Measurements from ENCODE around the gene PSKH1. TPM values are rescaled to one million over a fixed set of nuclear protein-coding genes. Genes with fewer than 3 reads are reported as not detected.

Gene PSKH1
- total RNA-seq, 2 donors from 2014 or later, result 32.1 to 37.4 TPM

DNA sequence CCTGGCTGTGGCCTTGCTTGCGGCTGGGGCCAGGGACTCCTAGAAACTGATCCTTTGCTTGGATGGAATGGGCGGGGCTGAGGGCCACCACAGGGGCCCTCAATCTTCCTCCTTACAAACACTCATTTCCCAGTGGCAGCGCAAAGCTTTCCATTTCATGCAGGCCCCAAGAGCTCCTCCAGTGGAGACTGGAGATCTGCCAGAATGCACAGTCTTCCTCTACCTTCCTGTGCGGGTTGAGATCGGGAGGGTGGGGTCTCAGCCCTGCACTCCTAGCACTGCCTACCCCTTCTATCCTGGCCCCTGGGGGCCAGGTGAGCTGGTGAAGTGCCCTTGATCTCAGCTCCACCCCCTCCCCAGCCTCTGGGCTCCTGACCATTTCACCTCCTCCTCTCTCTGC, 6.7 kb upstream of the PSKH1 start:
- no peaks in the 10 kb centered on the region for H3K27me3 Mint-ChIP-seq (ENCODE audit: insufficient read depth)
- no peaks in the 10 kb centered on the region for H3K27me3 ChIP-seq (ENCODE audit: control insufficient read depth, insufficient read depth, low read length, poor library complexity, severe bottlenecking)
- peaks cover 16% of the 10 kb centered on the region for H3K4me1 Mint-ChIP-seq
- H3K4me1 ChIP-seq (ENCODE audit: control insufficient read depth, insufficient read depth, low read length), result peaks cover 5% of the 10 kb centered on the region
- DNase-seq, result peak; percentile 68
- peaks cover 20% of the 10 kb centered on the region for H3K36me3 Mint-ChIP-seq (ENCODE audit: low read depth)
- H3K27ac Mint-ChIP-seq, result peak overlapping the region; percentile 78
- H3K9me3 ChIP-seq (ENCODE audit: control insufficient read depth, low read length), result no peaks in the 10 kb centered on the region
- no peak overlapping the region for H3K27ac ChIP-seq (ENCODE audit: low read depth, low read length)
- no peaks in the 10 kb centered on the region for H3K9me3 Mint-ChIP-seq
- no peak overlapping the region for H3K4me3 Mint-ChIP-seq
- peaks cover 32% of the 10 kb centered on the region for H3K36me3 ChIP-seq (ENCODE audit: control insufficient read depth, insufficient read depth, low read length)
- H3K4me3 ChIP-seq (ENCODE audit: low read length), result no peak overlapping the region
- 92 to 95% methylated on average over 4 to 5 of the region's 5 CpGs for WGBS, 2 experiments (ENCODE audit: insufficient coverage in 1 of 2, insufficient read length in 1 of 2)
- no peak overlapping the region for H3K9ac ChIP-seq (ENCODE audit: extremely low read depth, low read length, poor library complexity, severe bottlenecking)
- TF ChIP-seq, protein P1, sequence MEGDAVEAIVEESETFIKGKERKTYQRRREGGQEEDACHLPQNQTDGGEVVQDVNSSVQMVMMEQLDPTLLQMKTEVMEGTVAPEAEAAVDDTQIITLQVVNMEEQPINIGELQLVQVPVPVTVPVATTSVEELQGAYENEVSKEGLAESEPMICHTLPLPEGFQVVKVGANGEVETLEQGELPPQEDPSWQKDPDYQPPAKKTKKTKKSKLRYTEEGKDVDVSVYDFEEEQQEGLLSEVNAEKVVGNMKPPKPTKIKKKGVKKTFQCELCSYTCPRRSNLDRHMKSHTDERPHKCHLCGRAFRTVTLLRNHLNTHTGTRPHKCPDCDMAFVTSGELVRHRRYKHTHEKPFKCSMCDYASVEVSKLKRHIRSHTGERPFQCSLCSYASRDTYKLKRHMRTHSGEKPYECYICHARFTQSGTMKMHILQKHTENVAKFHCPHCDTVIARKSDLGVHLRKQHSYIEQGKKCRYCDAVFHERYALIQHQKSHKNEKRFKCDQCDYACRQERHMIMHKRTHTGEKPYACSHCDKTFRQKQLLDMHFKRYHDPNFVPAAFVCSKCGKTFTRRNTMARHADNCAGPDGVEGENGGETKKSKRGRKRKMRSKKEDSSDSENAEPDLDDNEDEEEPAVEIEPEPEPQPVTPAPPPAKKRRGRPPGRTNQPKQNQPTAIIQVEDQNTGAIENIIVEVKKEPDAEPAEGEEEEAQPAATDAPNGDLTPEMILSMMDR (conservative IDR thresholded peaks at IDR 0.05), result peak; percentile 35

DNA sequence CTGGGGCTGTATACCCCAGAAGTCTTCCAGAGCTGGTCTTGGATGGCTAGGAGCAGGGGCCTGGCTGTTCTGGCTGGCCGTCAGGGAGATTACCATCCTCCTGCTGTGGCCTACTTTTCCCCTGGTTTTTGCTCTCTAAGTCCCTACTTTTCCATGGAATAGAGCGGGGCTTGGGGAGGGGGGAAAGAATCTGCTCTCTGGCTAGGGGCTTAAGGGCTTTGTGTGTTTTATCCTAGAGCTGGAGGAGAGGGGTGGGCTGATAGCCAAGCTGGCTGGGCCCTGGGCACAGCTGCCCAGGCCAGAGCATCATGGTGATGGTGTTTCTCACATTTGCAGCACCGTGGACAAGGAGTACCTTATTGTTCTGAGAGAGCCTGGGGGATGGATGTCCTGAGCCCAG, 4.7 kb upstream of the PSKH1 start:
- no peak overlapping the region for H3K4me3 Mint-ChIP-seq
- WGBS, 2 experiments (ENCODE audit: insufficient coverage in 1 of 2, insufficient read length in 1 of 2), result 87% methylated on average over 3 of the region's 3 CpGs; no CpG with 5 or more reads in 1 of the 2 experiments
- peaks cover 5% of the 10 kb centered on the region for H3K36me3 Mint-ChIP-seq (ENCODE audit: low read depth)
- H3K36me3 ChIP-seq (ENCODE audit: control insufficient read depth, insufficient read depth, low read length), result peaks cover 13% of the 10 kb centered on the region
- no peak overlapping the region for H3K27ac ChIP-seq (ENCODE audit: low read depth, low read length)
- H3K9me3 Mint-ChIP-seq, result no peaks in the 10 kb centered on the region
- no peak overlapping the region for H3K9ac ChIP-seq (ENCODE audit: extremely low read depth, low read length, poor library complexity, severe bottlenecking)
- TF ChIP-seq, protein P1 (conservative IDR thresholded peaks at IDR 0.05), result no peak
- H3K4me1 Mint-ChIP-seq, result peaks cover 23% of the 10 kb centered on the region
- peaks cover 5% of the 10 kb centered on the region for H3K4me1 ChIP-seq (ENCODE audit: control insufficient read depth, insufficient read depth, low read length)
- H3K27me3 ChIP-seq (ENCODE audit: control insufficient read depth, insufficient read depth, low read length, poor library complexity, severe bottlenecking), result no peaks in the 10 kb centered on the region
- H3K4me3 ChIP-seq (ENCODE audit: low read length), result no peak overlapping the region
- DNase-seq, result no peak
- H3K9me3 ChIP-seq (ENCODE audit: control insufficient read depth, low read length), result no peaks in the 10 kb centered on the region
- no peak overlapping the region for H3K27ac Mint-ChIP-seq
- H3K27me3 Mint-ChIP-seq (ENCODE audit: insufficient read depth), result no peaks in the 10 kb centered on the region

DNA sequence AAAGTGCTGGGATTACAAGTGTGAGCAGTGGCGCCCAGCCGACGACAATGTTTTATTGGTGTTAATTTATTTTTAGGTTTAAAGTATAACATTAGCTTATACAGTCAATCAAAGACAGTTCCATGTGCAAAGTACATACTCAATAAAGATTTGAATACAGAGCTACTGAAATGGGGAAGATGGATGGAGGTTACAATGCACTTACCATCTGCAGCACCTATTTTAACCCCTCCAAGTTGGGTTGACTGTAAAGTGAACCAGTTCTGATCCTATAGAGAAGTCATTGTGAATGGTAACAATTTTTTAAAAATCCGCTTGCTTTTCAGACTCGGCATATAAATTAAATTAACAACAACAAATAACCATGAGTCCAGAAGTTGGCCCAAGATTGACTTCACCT, 679 bp upstream of the PSKH1 start:
- no peaks in the 10 kb centered on the region for H3K27me3 ChIP-seq (ENCODE audit: control insufficient read depth, insufficient read depth, low read length, poor library complexity, severe bottlenecking)
- peaks cover 19% of the 10 kb centered on the region for H3K4me1 Mint-ChIP-seq
- H3K4me3 ChIP-seq (ENCODE audit: low read length), result peak overlapping the region; percentile 82
- H3K27me3 Mint-ChIP-seq (ENCODE audit: insufficient read depth), result no peaks in the 10 kb centered on the region
- H3K4me1 ChIP-seq (ENCODE audit: control insufficient read depth, insufficient read depth, low read length), result no peaks in the 10 kb centered on the region
- DNase-seq, result no peak
- H3K27ac ChIP-seq (ENCODE audit: low read depth, low read length), result no peak overlapping the region
- H3K9me3 Mint-ChIP-seq, result no peaks in the 10 kb centered on the region
- peak overlapping the region; percentile 96 for H3K4me3 Mint-ChIP-seq
- H3K36me3 Mint-ChIP-seq (ENCODE audit: low read depth), result no peaks in the 10 kb centered on the region
- H3K36me3 ChIP-seq (ENCODE audit: control insufficient read depth, insufficient read depth, low read length), result no peaks in the 10 kb centered on the region
- 74 to 79% methylated on average over 2 to 3 of the region's 5 CpGs for WGBS, 2 experiments (ENCODE audit: insufficient coverage in 1 of 2, insufficient read length in 1 of 2)
- peak overlapping the region; percentile 95 for H3K27ac Mint-ChIP-seq
- no peaks in the 10 kb centered on the region for H3K9me3 ChIP-seq (ENCODE audit: control insufficient read depth, low read length)
- peak overlapping the region; percentile 19 for H3K9ac ChIP-seq (ENCODE audit: extremely low read depth, low read length, poor library complexity, severe bottlenecking)
- TF ChIP-seq, protein P1 (conservative IDR thresholded peaks at IDR 0.05), result no peak
